ENCODE measurements around the gene PABPN1L.
"Not testable (repeated sequence)": the region's sequence is repeated elsewhere in the genome, so short reads cannot be mapped to it uniquely, and the experiment has no call there.

Gene PABPN1L

DNA sequence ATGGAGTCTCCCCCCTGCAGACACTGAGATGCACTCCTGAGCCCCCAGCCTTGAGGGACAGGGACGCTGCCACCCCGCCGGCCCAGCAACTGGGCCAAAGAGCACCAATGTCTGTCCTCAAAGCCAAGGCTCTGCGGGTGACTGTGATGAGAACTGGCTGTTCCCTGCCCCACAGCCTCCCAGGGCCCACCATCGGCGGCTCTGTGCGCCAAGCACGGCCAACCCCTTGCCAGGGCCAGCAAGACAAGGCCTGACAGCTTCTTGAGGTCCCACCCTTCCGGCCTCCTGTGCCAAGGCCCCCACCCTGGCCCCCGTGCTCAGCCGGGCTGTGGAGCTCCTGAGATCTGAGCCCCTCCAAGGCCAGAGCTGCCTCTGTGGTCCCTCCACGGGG lies 34.2 kb upstream of the PABPN1L start:
- no peak for DNase-seq

- DNase-seq = no peak
Observed at GRCh38 chr16:88899901-88900661, 33.6 kb upstream of the PABPN1L start.

DNA sequence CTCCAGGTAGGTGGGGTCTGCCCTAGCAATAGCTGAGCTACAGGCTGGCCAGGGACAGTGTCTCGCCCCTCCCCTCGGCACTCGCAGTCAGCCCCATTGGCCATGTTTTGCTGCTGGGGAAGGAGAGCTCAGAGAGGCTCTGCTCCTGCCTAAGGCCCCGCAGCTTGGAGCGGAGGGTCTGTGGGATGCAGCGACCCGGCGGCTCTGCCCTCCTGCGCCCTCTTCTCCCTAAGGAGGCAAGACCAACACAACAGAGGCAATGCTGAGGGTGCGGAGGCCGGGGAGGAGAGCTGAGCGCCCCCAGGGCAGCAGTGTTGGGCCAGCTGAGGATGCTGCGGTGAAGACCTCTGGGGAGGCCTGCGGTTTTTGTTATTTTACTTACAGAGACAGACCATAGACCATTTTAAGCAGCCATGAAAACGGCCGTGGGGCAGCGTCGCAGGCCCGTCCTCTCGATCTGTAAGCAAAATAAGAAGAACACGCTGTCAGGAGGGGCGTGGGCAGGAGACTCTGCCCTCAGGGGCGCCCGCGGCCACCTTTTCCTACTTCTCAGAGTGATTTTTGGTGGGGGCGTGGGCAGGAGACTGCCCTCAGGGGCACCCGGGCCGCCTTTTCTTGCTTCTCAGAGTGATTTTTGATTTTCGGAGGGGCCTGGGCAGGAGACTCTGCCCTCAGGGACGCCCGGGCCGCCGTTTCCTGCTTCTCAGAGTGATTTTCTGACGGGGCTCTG lies 31.4 kb upstream of the PABPN1L start:
- DNase-seq = no peak

GRCh38 chr16:88896238-88897070 lies 30.0 kb upstream of the PABPN1L start:
- no peak for DNase-seq

DNA sequence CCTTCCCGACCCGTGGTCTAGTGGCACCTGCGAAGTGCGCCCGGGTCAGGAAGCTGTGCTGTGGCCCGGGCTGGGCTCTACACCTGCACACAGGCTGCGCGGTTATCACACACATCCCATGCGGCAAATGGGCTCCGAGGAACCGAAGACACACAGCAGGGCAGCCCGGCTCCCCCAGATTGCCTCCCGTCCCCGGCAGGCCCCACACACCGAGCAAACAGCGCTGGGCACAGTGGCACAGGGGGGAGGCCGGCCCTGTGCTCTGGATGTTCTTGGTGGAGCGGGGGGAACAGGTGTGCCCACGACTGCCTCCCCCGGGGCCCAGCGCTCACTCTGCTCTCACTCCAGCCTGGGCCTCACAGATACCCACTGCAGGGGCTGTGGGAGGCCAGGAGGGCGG lies 28.9 kb upstream of the PABPN1L start:
- DNase-seq = no peak

DNA sequence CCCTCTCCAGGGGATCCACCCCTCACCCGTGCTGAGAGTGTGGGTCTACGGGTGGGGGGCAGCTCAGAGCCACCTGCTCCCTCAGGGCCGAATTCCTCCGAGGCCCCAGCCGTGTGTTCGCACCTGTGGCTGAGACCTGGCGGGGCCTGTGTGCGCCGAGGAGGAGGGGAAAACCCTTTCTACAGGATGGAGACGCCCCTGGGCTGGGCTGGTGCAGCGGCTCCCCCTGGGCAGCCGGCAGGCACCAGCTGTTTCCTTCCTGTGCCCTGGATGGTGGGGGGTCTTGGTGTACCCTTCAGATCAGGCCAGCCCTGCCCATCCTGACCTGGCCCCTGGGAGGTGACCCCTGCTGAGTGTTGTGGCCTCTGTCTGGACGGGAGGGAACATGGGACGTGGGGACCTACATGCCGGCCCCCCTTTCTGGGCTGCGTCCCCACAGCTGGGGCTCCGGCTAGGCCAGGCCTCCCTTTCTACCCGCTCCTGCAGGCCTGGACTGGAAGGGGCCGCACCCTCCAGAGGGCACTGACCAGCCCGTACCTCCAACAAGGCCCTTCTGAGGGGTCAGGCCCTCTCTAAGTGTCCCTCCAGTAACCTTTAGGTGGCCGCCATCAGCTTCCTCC lies 28.3 kb upstream of the PABPN1L start:
- DNase-seq = no peak

GRCh38 chr16:88894266-88894665 lies 27.8 kb upstream of the PABPN1L start:
- not testable (repeated sequence) for DNase-seq

- DNase-seq = no peak
Observed at GRCh38 chr16:88893127-88893968, 26.9 kb upstream of the PABPN1L start.

DNA sequence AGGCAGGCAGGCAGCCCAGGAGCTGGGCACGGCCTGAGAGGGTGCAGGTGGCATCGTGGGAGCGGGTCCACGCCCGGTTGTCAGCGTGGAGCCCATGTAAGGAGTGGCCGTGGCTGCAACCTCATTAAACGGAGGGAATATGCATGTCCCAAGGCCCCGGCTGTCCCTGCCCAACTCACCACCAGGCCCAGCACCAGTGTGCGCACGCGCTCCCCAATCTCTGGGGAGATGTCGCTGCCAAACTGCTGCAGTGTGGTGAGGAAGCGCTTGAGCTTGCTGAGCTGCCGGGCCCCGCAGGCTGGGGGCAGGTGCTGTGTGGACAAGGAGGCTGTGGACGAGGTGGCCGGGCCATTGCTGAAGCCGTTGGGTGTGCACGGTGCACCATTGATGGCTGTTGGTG lies 25.6 kb upstream of the PABPN1L start:
- no peak for DNase-seq

DNA sequence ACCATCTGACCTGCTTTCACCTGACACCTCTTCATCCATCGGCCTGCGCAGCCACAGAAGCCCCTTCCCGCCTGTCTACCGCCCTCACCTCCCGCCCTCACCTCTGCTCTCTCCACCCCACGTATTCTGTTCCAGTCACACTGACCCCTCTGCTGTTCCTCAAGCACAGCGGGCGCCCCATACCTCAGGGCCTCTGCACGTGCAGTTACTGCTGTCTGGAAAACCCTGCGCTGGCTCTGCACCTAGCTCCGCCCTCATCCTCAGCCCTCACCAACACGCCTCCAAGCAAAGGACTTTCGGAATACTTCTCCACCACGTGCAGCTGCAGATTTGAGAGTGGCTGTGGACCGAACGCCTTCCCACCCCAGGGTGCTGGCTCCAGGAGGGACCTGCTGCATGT lies 24.6 kb upstream of the PABPN1L start:
- no peak for DNase-seq

- DNase-seq = not testable (repeated sequence)
Observed at GRCh38 chr16:88889702-88890352, 23.4 kb upstream of the PABPN1L start.

DNA sequence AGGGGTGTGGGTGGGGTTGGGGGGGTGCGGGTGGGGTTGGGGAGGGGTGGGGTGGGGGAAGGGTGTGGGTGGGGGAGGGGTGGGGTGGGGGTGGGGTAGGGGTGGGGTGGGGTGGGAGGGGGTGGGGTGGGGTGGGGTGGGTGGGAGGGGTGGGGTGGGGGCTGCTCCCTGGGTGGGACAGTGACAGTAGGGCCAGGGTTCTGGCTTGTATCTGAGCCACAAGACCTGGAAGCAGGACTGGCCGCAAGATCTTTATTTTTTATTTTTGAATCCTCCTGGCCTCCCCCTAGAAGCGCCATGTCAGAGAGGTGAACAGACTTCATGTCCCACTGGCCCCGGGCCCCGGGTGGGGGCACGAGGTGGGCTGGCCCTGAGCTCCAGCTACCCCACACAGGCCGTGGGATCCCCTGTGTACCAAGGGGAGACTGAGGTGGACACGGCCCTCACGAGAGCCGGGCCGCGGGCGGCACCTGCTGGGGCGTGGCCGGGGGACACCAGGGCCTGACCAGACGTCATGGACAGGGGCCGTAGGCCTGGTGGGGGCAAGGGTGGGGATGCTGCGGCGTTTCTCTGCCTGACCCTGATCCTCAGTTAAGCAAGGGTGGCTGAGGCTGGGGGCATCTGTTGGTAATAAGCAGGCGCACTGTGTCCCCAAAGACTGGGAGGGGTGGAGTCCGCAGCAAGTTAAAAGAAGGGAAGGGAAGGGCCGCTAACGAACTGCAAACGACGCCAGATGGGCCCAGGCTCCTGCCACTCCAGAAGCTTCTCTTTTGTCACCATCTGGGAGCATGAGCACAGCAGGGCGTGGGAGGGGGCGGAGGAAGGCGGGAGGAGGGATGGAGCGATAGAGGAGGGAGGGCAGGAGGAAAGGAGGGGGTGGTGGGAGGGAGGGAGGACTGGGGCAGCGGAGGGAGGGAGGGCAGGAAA lies 22.3 kb upstream of the PABPN1L start:
- no peak for DNase-seq

DNA sequence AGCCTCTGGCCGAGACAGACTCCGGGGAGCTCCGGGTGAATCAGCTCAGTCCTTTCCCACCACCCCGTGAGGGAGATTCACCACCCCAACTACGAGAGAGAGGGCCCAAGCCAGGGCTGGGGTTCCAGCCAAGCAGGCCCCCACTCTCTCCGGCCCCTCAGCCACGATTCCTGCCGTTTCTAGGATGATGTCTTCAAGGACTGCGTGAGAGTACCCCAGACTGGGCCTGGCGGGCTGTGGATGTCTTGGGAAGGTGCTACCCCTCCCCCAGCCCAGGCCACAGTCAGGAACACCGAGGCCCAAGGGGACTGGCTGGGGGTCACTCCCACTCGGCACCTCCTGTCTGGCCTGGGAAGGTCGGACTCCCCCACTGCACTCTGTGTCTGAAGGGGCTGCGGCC lies 21.6 kb upstream of the PABPN1L start:
- DNase-seq = no peak

DNA sequence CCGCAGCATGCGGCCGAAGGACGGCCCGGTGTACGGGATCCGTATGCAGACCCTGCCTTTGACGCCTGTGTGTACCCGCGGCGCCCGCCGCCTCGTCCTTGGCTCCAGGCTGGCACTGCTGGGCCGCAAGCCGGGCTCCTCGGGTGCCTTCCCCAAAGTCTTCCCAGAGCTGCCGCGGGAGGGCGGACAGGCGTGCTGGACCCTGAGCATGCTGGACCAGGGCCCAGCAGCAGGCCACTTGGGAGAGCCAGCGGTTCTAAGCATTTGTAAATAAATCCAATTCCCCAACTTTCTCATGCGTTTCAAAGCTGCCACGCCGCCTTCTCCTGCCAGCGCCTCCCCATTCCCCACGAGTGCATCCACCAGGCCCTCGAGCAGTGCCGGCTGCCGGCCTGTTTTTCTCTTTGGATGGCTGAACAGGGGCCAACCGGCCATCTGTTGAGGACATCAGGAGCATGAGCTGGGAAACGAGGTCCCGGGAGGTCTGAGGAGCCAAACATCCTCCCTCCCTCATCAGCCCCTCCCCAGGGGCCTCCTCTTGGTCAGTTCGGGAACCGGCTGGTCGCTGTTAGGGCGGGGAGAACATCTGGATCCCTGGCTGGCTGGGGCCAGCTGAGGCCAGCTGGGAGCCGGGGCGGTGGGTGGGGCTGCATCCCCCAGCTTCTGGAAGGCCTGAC lies 20.5 kb upstream of the PABPN1L start:
- DNase-seq = no peak

DNA sequence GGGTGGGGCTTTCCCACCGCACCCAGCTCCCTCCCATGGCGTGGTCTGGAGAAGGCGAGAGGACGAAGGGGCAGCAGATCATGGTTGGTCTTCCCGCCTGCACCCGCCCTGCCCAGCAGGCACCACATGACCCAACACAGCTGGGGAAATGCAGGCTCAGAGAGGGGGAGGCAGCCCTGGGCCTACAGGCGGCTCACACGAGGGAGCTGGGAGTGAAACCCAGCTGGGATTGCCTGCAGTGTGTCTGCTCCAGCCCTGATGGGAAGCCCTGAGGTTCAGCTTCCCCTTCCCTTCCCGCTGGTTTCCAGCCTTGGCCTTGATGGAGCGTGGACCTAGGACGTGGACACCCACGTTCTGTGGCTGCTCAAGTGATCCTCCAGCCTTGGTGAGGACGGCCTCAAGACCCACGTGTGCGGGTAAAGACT lies 20.0 kb upstream of the PABPN1L start:
- no peak for DNase-seq

DNA sequence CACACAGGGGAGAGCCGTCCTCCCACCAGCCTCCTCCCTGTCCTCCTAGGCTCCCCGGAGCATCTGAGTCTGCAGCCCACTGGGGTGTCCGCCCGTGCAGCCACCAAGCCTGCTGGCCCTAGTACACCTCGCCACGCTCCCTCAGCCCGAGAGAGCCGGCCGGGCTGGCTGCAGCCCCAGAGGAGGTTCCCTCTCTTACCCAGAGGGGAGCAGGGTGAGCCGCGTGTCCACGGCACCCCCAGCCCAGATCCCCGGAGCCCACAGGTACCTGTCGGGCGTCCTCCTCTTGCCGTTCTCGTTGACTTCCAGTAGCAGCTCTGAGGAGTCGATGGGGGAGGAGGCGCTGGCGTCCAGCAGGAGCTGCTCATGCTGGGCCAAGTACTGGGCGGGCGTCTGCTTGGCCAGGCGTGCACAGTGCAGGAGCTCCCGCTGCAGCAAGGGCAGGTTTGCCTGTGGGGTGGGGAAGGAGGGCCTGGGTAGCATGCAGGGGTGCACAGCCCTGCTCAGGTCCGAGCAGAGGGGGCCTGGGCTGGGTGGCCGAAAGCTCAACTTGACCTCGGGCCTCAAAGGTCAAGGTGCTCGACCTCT lies 19.3 kb upstream of the PABPN1L start:
- DNase-seq = no peak

DNA sequence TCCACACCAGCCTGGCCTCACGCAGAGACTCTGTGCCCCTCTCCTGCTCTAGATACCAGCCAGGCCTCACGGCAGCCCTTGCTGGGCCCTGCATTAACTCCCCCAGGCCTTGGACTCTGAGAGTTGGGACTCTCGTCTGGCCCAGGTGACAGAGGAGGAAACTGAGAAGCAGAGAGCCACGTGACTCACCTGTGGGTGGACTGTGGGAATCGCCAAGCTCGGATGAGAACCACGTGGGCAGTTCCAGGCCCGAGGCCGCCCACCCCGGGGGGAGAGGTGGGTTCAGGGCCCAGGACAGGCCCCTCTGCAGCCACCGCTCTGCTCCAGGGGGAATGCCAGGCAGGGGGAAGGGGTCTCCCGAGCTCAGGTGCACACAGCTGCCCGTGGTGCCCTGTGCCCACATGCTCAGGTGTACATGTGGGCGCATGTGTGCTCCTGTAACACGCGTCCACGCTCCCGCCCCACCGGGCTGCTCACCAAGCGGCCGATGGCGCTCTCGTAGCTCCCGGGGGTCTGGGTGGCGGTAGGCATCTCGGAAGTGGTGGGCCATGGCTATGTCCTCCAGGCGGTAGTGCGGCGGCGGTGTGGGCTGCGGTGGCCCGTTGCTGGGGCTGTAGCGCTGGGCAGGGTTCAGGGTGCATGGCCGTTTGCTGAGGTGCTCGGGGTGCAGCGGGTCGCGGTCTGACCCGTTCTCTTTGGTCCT lies 18.3 kb upstream of the PABPN1L start:
- DNase-seq = no peak

GRCh38 chr16:88883946-88884345 lies 17.5 kb upstream of the PABPN1L start:
- no peak for DNase-seq
